Breast epithelium (tissue), 4 donors: ENCODE data around the gene DCAF8. TPM values are rescaled to one million over a fixed set of nuclear protein-coding genes. Genes with fewer than 3 reads are reported as not detected.

ENCODE experiments used
- DNase-seq, 2 donors: peaks; one replicate each; pipeline ENCODE4 v3.0.0-alpha.2; 2019; ENCODE audit warnings: low spot score in 2 of 2
- H3K27ac ChIP-seq, 2 donors: fragments of 200-600 bp; sonication (generic) in 1 of 2; one replicate each; pipeline ENCODE4 v1.5.1; 2016 to 2019; ENCODE audit warnings: mild to moderate bottlenecking in 1 of 2
- H3K27me3 ChIP-seq, 2 donors: fragments of 200-600 bp; sonication (generic) in 1 of 2; one replicate each; pipeline versions ENCODE4 v1.5.1 to v1.6.0; 2017 to 2019; ENCODE audit warnings: control low read depth in 1 of 2, mild to moderate bottlenecking in 1 of 2
- H3K36me3 ChIP-seq: fragments of 200-600 bp; one replicate; pipeline ENCODE4 v1.5.1; 2019
- H3K4me1 ChIP-seq, 2 donors: fragments of 200-600 bp; sonication (generic); one replicate each; pipeline ENCODE4 v1.5.1; 2016 to 2019; ENCODE audit warnings: control low read depth in 1 of 2
- H3K4me3 ChIP-seq, 3 donors: fragments of 200-600 bp; sonication (generic); 1 replicate in 2 of 3; 2 replicates in 1 of 3; pipeline ENCODE4 v1.5.1; 2016 to 2019; ENCODE audit warnings: mild to moderate bottlenecking in 3 of 3, moderate library complexity in 2 of 3
- H3K9me3 ChIP-seq, 2 donors: fragments of 200-600 bp; sonication (generic) in 1 of 2; one replicate each; pipeline ENCODE4 v1.5.1; 2016 to 2019; ENCODE audit warnings: control low read depth in 1 of 2
- POLR2A ChIP-seq: fragments of 450-650 bp; IDR thresholded peaks from one replicate; pipeline ENCODE4 v1.6.1; 2016; ENCODE audit warnings: antibody characterized with exemption, mild to moderate bottlenecking, moderate library complexity
- POLR2AphosphoS5 ChIP-seq, 3 donors: sonication (generic); formaldehyde crosslinking; IDR thresholded peaks; one replicate each; pipeline ENCODE4 v1.6.1; 2017; ENCODE audit warnings: antibody characterized with exemption in 3 of 3
- intact Hi-C: fragments of 100-400 bp; cut with DNase I; formaldehyde crosslinking; loops from one replicate; pipeline ENCODE4 v1.15.1; 2023; ENCODE audit warnings: low total_unique reads
- total RNA-seq, 3 donors: library from RNA; depleted of rRNA; stranded (reverse); fragments of >200 nt; gene quantifications; one replicate each; pipeline ENCODE4 v1.1.0, GENCODE V29; 2016
- TF ChIP-seq, protein P1 (sequence below), 3 donors: fragments of 450-650 bp; IDR thresholded peaks; one replicate each; pipeline ENCODE4 v1.5.1; 2016 to 2017; ENCODE audit warnings: antibody characterized with exemption in 3 of 3, mild to moderate bottlenecking in 3 of 3, moderate library complexity in 3 of 3

DCAF8 gene
- total RNA-seq, 3 donors from 2014 or later = 161 to 195 (median 161) TPM

DNA sequence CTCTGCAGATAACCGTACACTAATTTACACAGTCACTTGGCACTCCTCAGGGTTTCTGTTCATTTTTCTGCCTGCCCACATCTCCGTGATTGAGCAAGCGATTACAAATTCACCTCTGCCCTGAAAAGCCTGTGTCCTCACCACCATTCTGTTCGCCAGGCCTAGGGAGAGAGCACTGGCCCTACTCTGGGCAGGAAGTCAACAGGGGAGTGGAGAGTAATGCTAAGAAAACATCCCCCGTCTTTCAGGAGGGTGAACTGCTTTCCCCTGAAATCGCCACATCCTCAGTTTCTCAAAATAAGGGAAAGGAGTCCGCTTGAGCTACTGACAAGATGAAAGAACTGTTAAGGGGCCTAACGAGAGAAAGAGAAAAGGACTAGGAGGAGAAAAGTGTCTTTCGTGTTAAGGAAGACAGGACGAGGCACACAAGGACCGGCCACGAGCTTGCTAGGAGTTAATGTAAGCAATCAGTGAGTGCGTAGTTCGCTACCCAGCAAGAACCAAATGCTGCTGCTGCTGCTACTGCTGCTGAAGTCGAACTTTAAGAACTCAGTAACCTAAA, 22.0 kb upstream of the DCAF8 start:
- intact Hi-C loops = no loop called here
- DNase-seq = no peak
- peak overlapping the region; percentile 75 to 97 (median 91) for H3K4me3 ChIP-seq

DNA sequence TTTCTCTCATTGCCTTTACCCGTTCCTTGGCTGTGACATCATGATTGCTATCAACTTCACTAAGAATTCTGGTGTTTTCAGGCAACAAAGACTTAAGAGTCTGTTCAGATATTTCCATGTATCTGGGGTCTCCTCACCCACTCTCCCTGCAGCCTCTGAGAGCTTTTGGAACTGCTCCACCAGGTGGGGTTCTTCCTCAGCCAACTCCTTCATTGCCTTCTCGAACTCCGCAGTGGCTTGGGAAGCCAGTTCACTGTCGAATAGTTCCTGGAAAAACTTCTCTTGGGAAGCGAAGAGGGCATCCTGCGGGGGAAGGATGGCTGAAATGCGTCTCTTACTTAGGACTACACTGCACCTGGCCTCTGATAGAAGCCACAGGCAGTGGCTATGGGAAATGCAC, 20.5 kb upstream of the DCAF8 start:
- Histone ChIP-seq H3K4me3 (no peak overlapping the region), H3K4me1 (peaks cover 0 to 17% of the 10 kb centered on the region in 2 donors), H3K27me3 (no peaks in the 10 kb centered on the region), H3K27ac (no peak overlapping the region), H3K36me3 (peaks cover 14% of the 10 kb centered on the region), H3K9me3 (no peaks in the 10 kb centered on the region)
- DNase-seq = no peak
- intact Hi-C loops = no loop called here
- TF ChIP-seq POLR2AphosphoS5 (IDR thresholded peaks at IDR 0.05) (no peak), POLR2A (no peak)
- TF ChIP-seq, protein P1, sequence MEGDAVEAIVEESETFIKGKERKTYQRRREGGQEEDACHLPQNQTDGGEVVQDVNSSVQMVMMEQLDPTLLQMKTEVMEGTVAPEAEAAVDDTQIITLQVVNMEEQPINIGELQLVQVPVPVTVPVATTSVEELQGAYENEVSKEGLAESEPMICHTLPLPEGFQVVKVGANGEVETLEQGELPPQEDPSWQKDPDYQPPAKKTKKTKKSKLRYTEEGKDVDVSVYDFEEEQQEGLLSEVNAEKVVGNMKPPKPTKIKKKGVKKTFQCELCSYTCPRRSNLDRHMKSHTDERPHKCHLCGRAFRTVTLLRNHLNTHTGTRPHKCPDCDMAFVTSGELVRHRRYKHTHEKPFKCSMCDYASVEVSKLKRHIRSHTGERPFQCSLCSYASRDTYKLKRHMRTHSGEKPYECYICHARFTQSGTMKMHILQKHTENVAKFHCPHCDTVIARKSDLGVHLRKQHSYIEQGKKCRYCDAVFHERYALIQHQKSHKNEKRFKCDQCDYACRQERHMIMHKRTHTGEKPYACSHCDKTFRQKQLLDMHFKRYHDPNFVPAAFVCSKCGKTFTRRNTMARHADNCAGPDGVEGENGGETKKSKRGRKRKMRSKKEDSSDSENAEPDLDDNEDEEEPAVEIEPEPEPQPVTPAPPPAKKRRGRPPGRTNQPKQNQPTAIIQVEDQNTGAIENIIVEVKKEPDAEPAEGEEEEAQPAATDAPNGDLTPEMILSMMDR (IDR thresholded peaks at IDR 0.05) = no peak

More for the DNA sequence above, 22.0 kb upstream of the DCAF8 start:
- peaks cover 0 to 17% of the 10 kb centered on the region in 2 donors for H3K4me1 ChIP-seq
- no peak for TF ChIP-seq POLR2A
- TF ChIP-seq, protein P1 (IDR thresholded peaks at IDR 0.05) = no peak
- TF ChIP-seq POLR2AphosphoS5 (IDR thresholded peaks at IDR 0.05) = no peak
- no peaks in the 10 kb centered on the region for H3K27me3 ChIP-seq
- H3K27ac ChIP-seq = peak overlapping the region; percentile 82 to 93
- H3K36me3 ChIP-seq = peaks cover 9% of the 10 kb centered on the region
- H3K9me3 ChIP-seq = no peaks in the 10 kb centered on the region

DNA sequence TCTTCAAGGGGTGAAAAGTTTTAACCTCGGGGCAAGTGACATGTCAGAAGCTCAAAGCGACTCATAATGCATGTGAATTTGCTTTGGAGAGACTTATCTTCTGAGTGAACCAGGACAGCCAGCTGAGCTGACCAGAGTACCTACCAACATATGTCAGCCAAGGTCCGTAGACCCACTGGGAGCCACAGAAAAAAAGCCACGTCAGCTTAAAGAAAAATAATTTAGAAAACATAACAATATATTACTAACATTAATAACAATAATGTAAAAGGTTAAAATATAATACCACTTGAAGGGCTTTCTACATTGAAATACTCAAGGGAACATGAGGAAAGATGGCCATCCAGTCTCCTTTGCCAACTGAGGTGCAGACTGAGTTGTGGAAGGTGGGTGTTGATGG, 15.6 kb upstream of the DCAF8 start:
- peaks cover 0 to 3% of the 10 kb centered on the region in 2 donors for H3K4me1 ChIP-seq
- TF ChIP-seq POLR2AphosphoS5 (IDR thresholded peaks at IDR 0.05) (no peak), POLR2A (no peak)
- TF ChIP-seq, protein P1 (IDR thresholded peaks at IDR 0.05) = no peak
- DNase-seq = no peak
- no peaks in the 10 kb centered on the region for H3K9me3 ChIP-seq
- H3K27ac ChIP-seq = no peak overlapping the region
- no peak overlapping the region for H3K4me3 ChIP-seq
- intact Hi-C loops = no loop called here
- H3K27me3 ChIP-seq = no peaks in the 10 kb centered on the region
- peaks cover 14% of the 10 kb centered on the region for H3K36me3 ChIP-seq

DNA sequence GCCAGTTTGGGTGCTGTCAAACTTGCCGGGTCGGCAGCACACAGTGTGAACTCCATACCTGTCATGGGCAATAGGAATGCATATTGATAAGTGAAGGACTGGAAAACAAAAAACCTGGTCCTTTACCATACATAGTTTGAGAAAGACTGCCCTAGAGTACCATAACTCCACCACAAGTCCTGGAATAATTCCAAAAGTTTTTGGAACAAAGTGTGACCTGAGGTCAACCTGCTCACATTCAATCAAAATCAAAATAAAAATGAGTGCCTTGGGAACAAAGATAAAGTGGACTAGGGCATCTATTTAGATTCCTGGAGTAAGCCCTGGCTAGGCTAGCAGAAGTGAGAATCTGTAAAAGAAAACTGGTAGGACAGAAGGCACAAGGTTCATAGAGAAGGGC, 15.0 kb upstream of the DCAF8 start:
- no peak overlapping the region for H3K4me3 ChIP-seq
- H3K4me1 ChIP-seq = no peaks in the 10 kb centered on the region
- H3K27ac ChIP-seq = no peak overlapping the region
- H3K36me3 ChIP-seq = peaks cover 14% of the 10 kb centered on the region
- intact Hi-C loops = no loop called here
- TF ChIP-seq POLR2AphosphoS5 (IDR thresholded peaks at IDR 0.05) (no peak), POLR2A (no peak)
- TF ChIP-seq, protein P1 (IDR thresholded peaks at IDR 0.05) = no peak
- H3K27me3 ChIP-seq = no peaks in the 10 kb centered on the region
- no peak for DNase-seq
- H3K9me3 ChIP-seq = no peaks in the 10 kb centered on the region

DNA sequence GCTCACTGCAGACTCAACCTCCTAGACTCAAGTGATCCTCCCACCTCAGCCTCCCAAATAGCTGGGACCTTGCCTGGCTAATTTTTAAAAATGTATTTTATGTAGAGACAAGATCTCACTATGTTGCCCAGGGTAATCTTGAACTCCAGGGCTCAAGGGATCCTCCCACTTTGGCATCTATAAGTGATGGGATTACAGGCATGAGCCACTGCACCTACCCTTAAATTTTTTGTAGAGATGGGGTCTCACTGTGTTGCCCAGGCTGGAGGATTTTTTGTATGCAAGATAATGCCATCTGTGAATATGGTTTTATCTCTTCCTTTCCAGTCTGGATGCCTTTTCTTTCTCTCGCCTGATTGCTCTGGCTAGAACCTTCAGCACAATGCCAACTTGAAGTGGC, 8.7 kb upstream of the DCAF8 start:
- H3K9me3 ChIP-seq = no peaks in the 10 kb centered on the region
- no peaks in the 10 kb centered on the region for H3K4me1 ChIP-seq
- DNase-seq = no peak
- H3K4me3 ChIP-seq = no peak overlapping the region
- TF ChIP-seq POLR2A (no peak), POLR2AphosphoS5 (IDR thresholded peaks at IDR 0.05) (no peak)
- TF ChIP-seq, protein P1 (IDR thresholded peaks at IDR 0.05) = no peak
- H3K27ac ChIP-seq = no peak overlapping the region
- no peaks in the 10 kb centered on the region for H3K36me3 ChIP-seq
- intact Hi-C loops = no loop called here
- H3K27me3 ChIP-seq = no peaks in the 10 kb centered on the region
